Measurements from ENCODE around the gene U2SURP. TPM values are rescaled to one million over a fixed set of nuclear protein-coding genes. Genes with fewer than 3 reads are reported as not detected.

Gene U2SURP
- total RNA-seq, 6 experiments from 2014 or later, result 55.3 to 71.4 (median 67.1) TPM

DNA sequence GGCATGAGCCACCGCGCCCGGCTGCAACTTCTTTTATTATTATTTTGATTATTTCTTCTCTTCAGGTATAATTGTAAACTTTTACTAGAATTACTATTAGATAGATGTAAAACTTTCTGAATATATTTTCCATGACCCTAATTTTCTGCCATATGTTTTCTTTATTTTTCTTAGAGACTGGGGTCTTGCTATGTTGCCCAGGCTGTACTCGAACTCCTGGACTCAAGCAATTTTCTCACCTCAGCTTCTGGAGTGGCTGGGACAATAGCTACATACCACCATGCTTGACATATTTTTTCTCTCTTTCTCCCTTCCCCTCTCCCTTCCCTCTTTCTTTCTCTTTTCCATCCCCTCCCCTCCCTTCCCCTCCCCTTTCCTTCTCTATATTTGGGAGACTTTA, 88.6 kb downstream of the U2SURP start:
- DNase-seq, result no peak
- Mint-ChIP-seq H3K27ac (no peak overlapping the region), H3K9me3 (0 out of 2 replicates have a peak, but pooled peaks cover 1% of the 10 kb centered on the region), H3K36me3 (ENCODE audit: low read depth) (no peaks in the 10 kb centered on the region), H3K4me3 (no peak overlapping the region), H3K27me3 (ENCODE audit: insufficient read depth) (peaks cover 15% of the 10 kb centered on the region), H3K4me1 (ENCODE audit: low read depth) (peaks cover 3% of the 10 kb centered on the region)
- TF ChIP-seq CTCF (IDR thresholded peaks at IDR 0.05), result no peak

GRCh38 chr3:143090486-143090885, 89.1 kb downstream of the U2SURP start:
- Mint-ChIP-seq H3K36me3 (ENCODE audit: low read depth) (no peaks in the 10 kb centered on the region), H3K9me3 (no peaks in the 10 kb centered on the region), H3K4me3 (no peak overlapping the region), H3K27me3 (ENCODE audit: insufficient read depth) (peaks cover 15% of the 10 kb centered on the region), H3K4me1 (ENCODE audit: low read depth) (no peaks in the 10 kb centered on the region), H3K27ac (no peak overlapping the region)
- TF ChIP-seq CTCF (IDR thresholded peaks at IDR 0.05), result no peak
- no peak for DNase-seq

DNA sequence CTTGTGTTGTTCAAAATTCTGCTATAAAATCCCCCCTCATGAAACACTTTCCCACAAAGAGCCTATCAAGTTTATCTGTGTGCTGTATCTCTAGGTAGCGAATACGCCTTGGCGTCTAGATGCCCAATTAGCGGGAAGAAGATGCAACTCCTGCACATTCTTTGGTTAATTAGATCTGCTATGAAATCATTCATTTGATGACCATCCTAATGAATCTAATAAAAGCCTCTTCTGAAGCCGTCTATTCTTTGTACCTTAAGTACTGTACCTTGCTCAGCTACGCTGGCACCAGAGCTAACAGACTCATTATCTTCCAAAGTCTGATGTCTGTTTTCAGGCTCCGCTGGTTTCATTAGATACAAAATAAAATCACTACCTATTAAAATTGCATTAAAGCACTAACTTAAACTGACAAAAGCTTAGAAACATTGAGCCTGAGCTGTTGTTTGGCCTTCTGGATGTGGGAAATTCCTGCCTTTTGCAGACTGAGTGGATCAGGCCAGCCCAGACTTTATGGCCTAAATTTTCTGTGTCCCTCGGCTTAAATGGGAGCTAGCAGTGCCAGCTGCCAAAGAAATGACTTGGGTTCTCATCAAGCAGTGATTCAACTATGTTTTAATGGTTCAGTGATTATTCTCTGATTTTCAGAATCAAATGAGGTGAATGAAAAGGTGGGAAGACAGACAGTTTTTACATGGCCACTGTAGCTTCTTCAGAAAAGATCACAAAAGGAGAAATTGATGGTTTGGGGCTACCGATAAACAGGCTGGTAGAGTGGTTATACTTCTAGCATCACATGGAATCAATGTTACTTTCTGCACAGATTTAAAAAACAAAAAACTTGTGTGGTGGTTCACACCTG, 89.8 kb downstream of the U2SURP start:
- H3K36me3 Mint-ChIP-seq (ENCODE audit: low read depth), result no peaks in the 10 kb centered on the region
- no peaks in the 10 kb centered on the region for H3K9me3 Mint-ChIP-seq
- H3K27me3 Mint-ChIP-seq (ENCODE audit: insufficient read depth), result peaks cover 15% of the 10 kb centered on the region
- H3K4me1 Mint-ChIP-seq (ENCODE audit: low read depth), result no peaks in the 10 kb centered on the region
- no peak overlapping the region for H3K4me3 Mint-ChIP-seq
- H3K27ac Mint-ChIP-seq, result no peak overlapping the region
- TF ChIP-seq CTCF (IDR thresholded peaks at IDR 0.05), result no peak
- no peak for DNase-seq

DNA sequence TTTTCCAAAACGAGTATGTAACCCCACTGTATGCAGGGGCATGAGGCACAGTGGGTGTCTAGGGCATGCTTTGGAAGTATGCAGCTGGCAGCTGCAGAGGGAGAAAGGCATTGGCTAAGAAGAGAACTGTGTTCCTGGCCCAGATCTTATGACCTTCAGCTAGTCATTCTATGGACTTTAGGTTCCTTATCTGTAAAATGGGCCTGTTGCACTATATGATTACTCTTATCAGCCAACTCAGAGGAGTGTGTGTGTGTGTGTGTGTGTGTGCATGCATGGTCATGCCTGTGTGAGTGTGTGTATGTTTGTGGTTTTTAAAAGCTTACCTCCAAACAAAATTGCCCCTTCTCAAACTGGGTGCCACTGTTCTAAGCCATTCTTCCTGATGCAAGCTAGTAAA, 90.8 kb downstream of the U2SURP start:
- Mint-ChIP-seq H3K9me3 (no peaks in the 10 kb centered on the region), H3K4me3 (no peak overlapping the region), H3K4me1 (ENCODE audit: low read depth) (no peaks in the 10 kb centered on the region), H3K27me3 (ENCODE audit: insufficient read depth) (peaks cover 15% of the 10 kb centered on the region), H3K27ac (no peak overlapping the region), H3K36me3 (ENCODE audit: low read depth) (no peaks in the 10 kb centered on the region)
- no peak for TF ChIP-seq CTCF (IDR thresholded peaks at IDR 0.05)
- no peak for DNase-seq

DNA sequence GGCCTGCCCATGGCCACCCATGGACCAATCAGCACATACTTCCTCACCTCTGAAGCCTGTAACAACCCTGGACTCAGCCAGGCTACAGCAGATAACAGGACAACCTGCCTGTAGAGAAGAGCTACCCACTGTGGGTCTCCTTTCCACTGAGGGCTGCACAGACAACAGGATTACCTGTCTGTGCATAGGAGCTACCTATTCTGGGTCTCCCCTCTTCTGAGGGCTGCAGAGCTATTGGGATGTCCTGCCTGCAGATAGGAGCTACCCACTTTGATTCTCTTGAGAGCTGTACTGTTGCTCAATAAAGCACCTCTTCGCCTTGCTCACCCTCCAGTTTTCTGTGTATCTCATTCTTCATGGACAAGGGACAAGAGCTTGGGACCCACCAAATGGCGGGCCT, 94.4 kb downstream of the U2SURP start:
- H3K4me1 Mint-ChIP-seq (ENCODE audit: low read depth), result no peaks in the 10 kb centered on the region
- TF ChIP-seq CTCF (IDR thresholded peaks at IDR 0.05), result no peak
- H3K4me3 Mint-ChIP-seq, result no peak overlapping the region
- no peak overlapping the region for H3K27ac Mint-ChIP-seq
- no peaks in the 10 kb centered on the region for H3K36me3 Mint-ChIP-seq (ENCODE audit: low read depth)
- DNase-seq, result no peak
- no peaks in the 10 kb centered on the region for H3K9me3 Mint-ChIP-seq
- peaks cover 19% of the 10 kb centered on the region for H3K27me3 Mint-ChIP-seq (ENCODE audit: insufficient read depth)

Measured in HFFc6 (cell line).